GM12892 (cell line): ENCODE data around the gene ARL15.

ENCODE experiments used
- POLR2A ChIP-seq: IDR thresholded peaks from 2 replicates; pipeline ENCODE4 v1.6.1; 2011; ENCODE audit warnings: low read depth, low read length, control low read depth
- POLR2AphosphoS5 ChIP-seq: IDR thresholded peaks from 2 replicates; pipeline ENCODE4 v1.6.1; 2011; ENCODE audit warnings: low read depth, low read length, control low read depth
- TAF1 ChIP-seq: IDR thresholded peaks from 2 replicates; pipeline ENCODE4 v1.6.1; 2011; ENCODE audit warnings: low read depth, mild to moderate bottlenecking, control low read depth, low read length, borderline replicate concordance

DNA sequence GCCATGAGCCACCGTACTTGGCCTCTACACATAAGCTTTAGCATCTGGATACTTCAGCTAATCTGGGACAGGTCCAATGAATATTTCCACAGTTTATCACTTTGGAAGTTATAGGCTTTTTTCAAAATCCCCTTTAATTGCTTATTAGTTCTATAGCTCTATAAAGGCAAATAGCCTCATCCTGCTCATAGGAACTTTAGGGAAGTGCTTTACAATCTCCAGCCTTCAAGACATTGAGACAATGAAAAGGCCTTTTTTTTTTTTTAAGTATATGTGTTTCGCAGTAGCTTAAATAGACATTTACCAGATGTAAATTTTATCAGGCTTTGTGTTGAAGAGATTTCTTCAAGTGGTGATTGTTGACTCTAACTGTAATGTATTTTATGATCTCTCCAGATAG is 224.2 kb downstream of the ARL15 start:
- TF ChIP-seq POLR2AphosphoS5: no peak
- no peak for TF ChIP-seq TAF1
- no peak for TF ChIP-seq POLR2A
